Activated CD4-positive, alpha-beta T cell treated with anti-CD3 and anti-CD28 coated beads, Interleukin-2, Interleukin-4, amounts not matched to agents 100 ng/mL and 50 ng/mL, durations not matched to agents 16 hours and 8 hours (primary cell): ENCODE data around the gene TMEM203.

Experiments
- DNase-seq: peaks from one replicate; pipeline ENCODE4 v3.0.0-alpha.2; 2020; ENCODE audit warnings: low spot score

TMEM203 gene

GRCh38 chr9:137229903-137230704 is 24.7 kb upstream of the TMEM203 start:
- no peak for DNase-seq

- DNase-seq, result no peak
Measured at GRCh38 chr9:137228968-137229896, 23.8 kb upstream of the TMEM203 start.

- DNase-seq, result no peak
Measured at GRCh38 chr9:137228506-137228967, 23.1 kb upstream of the TMEM203 start.

GRCh38 chr9:137227853-137228505 is 22.5 kb upstream of the TMEM203 start:
- no peak for DNase-seq

- peak; percentile 85 for DNase-seq
Measured at GRCh38 chr9:137227054-137227852, 21.8 kb upstream of the TMEM203 start, which contains the start of gene RNF224. Gene RNF224, plus strand, starts transcription at chr9:137227502. Its CDS starts 834 bp downstream, at chr9:137228336.

GRCh38 chr9:137226338-137227053 is 21.0 kb upstream of the TMEM203 start:
- no peak for DNase-seq

GRCh38 chr9:137225699-137226331 is 20.4 kb upstream of the TMEM203 start:
- no peak for DNase-seq

- no peak for DNase-seq
Measured at GRCh38 chr9:137224830-137225694, 19.6 kb upstream of the TMEM203 start, which contains the start of gene CYSRT1. Gene CYSRT1, plus strand, starts transcription at chr9:137225174. Its CDS starts 448 bp downstream, at chr9:137225622.

- DNase-seq, result peak; percentile 100
Measured at GRCh38 chr9:137223078-137223970, 17.9 kb upstream of the TMEM203 start.

- DNase-seq, result no peak
Measured at GRCh38 chr9:137222190-137223077, 17.0 kb upstream of the TMEM203 start, which contains the start of gene RNF208. Gene RNF208, minus strand, starts transcription at chr9:137222240. Its CDS starts 1,028 bp downstream, at chr9:137221212.

GRCh38 chr9:137221506-137222111 is 16.2 kb upstream of the TMEM203 start:
- no peak for DNase-seq

GRCh38 chr9:137221095-137221505 is 15.7 kb upstream of the TMEM203 start:
- no peak for DNase-seq

GRCh38 chr9:137220317-137221094 is 15.1 kb upstream of the TMEM203 start:
- DNase-seq, result no peak

GRCh38 chr9:137219757-137220316 is 14.4 kb upstream of the TMEM203 start:
- no peak for DNase-seq

- no peak for DNase-seq
Measured at GRCh38 chr9:137218754-137219271, 13.4 kb upstream of the TMEM203 start.
